Body of pancreas (tissue), 4 donors: ENCODE data around the gene POFUT2.

Experiments used
- POLR2A ChIP-seq, 3 donors: fragments of 450-650 bp; IDR thresholded peaks; one replicate each; pipeline ENCODE4 v1.6.1; 2016; ENCODE audit warnings: antibody characterized with exemption in 3 of 3, mild to moderate bottlenecking in 2 of 3
- TF ChIP-seq, protein P1 (sequence below), 7 experiments: fragments of 450-650 bp in 4 of 7; fragments of 200-600 bp in 3 of 7; sonication (generic) in 3 of 7; IDR thresholded peaks; one replicate each; pipeline ENCODE4 v1.5.1; 2016 to 2019; ENCODE audit warnings: antibody characterized with exemption in 7 of 7

DNA sequence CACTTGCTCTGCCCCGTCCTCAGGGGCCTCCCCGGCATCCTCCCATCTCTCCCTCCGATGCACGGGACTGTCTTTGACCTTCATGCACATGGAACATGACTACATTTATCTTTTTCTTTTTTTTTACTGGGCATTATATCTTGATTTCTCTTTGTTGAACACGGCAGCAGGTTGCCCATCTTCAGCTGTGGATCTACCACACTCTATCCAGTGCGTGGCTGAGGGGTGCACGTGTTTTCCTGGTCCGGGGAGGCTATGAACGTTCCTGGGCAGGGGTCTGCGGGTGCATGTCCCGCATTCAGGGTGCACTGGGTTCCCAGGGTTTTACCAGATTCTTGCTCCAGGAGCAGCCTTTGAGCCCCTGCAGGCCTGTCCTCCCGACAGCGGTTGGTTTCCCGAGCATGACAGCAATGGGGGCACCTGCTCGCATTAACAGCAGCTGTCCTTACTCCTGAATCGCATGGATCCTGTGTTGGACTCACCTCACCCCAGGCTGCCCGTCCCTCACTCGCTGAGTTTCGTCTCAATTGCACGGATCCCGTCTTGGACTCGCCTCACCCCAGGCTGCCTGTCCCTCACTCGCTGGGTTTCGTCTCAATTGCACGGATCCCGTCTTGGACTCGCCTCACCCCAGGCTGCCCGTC is 7.4 kb downstream of the POFUT2 start:
- TF ChIP-seq POLR2A (IDR thresholded peaks at IDR 0.05), result no peak
- TF ChIP-seq, protein P1, sequence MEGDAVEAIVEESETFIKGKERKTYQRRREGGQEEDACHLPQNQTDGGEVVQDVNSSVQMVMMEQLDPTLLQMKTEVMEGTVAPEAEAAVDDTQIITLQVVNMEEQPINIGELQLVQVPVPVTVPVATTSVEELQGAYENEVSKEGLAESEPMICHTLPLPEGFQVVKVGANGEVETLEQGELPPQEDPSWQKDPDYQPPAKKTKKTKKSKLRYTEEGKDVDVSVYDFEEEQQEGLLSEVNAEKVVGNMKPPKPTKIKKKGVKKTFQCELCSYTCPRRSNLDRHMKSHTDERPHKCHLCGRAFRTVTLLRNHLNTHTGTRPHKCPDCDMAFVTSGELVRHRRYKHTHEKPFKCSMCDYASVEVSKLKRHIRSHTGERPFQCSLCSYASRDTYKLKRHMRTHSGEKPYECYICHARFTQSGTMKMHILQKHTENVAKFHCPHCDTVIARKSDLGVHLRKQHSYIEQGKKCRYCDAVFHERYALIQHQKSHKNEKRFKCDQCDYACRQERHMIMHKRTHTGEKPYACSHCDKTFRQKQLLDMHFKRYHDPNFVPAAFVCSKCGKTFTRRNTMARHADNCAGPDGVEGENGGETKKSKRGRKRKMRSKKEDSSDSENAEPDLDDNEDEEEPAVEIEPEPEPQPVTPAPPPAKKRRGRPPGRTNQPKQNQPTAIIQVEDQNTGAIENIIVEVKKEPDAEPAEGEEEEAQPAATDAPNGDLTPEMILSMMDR (IDR thresholded peaks at IDR 0.05), result no peak
